Loucy (cell line): ENCODE measurements around the gene ACP1.
A peak's percentile ranks its signal among the peaks of the same experiment; 100 is the strongest.

Experiments used
- H2AFZ ChIP-seq: fragments of 200-600 bp; sonication (generic); 2 replicates; pipeline ENCODE4 v1.6.0; 2016; ENCODE audit warnings: antibody characterized with exemption, mild to moderate bottlenecking, low read length, moderate library complexity
- H3F3A ChIP-seq: fragments of 200-600 bp; 2 replicates; pipeline ENCODE4 v1.6.0; 2016; ENCODE audit warnings: antibody characterized with exemption, low read depth, mild to moderate bottlenecking
- H3K27me3 ChIP-seq: fragments of 200-600 bp; sonication (generic); 2 replicates; pipeline ENCODE4 v1.6.1; 2014; ENCODE audit warnings: low read length, mild to moderate bottlenecking; ENCODE audit not compliant: insufficient read depth, poor library complexity, severe bottlenecking
- H3K36me3 ChIP-seq: fragments of 200-600 bp; sonication (generic); 2 replicates; pipeline ENCODE4 v1.6.1; 2016; ENCODE audit warnings: low read length; ENCODE audit not compliant: insufficient read depth
- H3K4me1 ChIP-seq: fragments of 200-600 bp; sonication (generic); 2 replicates; pipeline ENCODE4 v1.5.1; 2014; ENCODE audit warnings: low read length, mild to moderate bottlenecking; ENCODE audit not compliant: insufficient read depth, poor library complexity, severe bottlenecking
- H3K4me2 ChIP-seq: fragments of 200-600 bp; sonication (generic); 2 replicates; pipeline ENCODE4 v1.6.0; 2014; ENCODE audit warnings: antibody characterized with exemption, low read length, low read depth, mild to moderate bottlenecking; ENCODE audit not compliant: poor library complexity, severe bottlenecking
- H3K4me3 ChIP-seq: fragments of 200-600 bp; sonication (generic); 2 replicates; pipeline ENCODE4 v1.5.1; 2014; ENCODE audit warnings: low read length, mild to moderate bottlenecking, mixed read lengths; ENCODE audit not compliant: poor library complexity, severe bottlenecking
- H3K79me2 ChIP-seq: fragments of 200-600 bp; sonication (generic); 2 replicates; pipeline ENCODE4 v1.6.1; 2014; ENCODE audit warnings: low read length; ENCODE audit not compliant: insufficient read depth
- H3K9ac ChIP-seq: fragments of 200-600 bp; sonication (generic); 2 replicates; pipeline ENCODE4 v1.6.0; 2014; ENCODE audit warnings: mild to moderate bottlenecking, low read depth, low read length, moderate library complexity; ENCODE audit not compliant: poor library complexity, severe bottlenecking
- H3K9me2 ChIP-seq: fragments of 200-600 bp; sonication (generic); replicated peaks from 2 replicates; pipeline ENCODE4 v1.6.1; 2016; ENCODE audit warnings: low read depth, low read length, mixed read lengths
- H3K9me3 ChIP-seq: fragments of 200-600 bp; sonication (generic); 2 replicates; pipeline ENCODE4 v1.6.1; 2014; ENCODE audit warnings: mild to moderate bottlenecking, antibody characterized with exemption, low read length, low read depth; ENCODE audit not compliant: insufficient read depth
- H4K20me1 ChIP-seq: fragments of 200-600 bp; sonication (generic); 2 replicates; pipeline ENCODE4 v1.6.0; 2014; ENCODE audit warnings: antibody characterized with exemption, low read length, mild to moderate bottlenecking; ENCODE audit not compliant: insufficient read depth, poor library complexity, severe bottlenecking
- CTCF ChIP-seq: fragments of 200-600 bp; sonication (generic); conservative IDR thresholded peaks from 2 replicates; pipeline ENCODE4 v1.5.1; 2014; ENCODE audit warnings: mild to moderate bottlenecking, antibody characterized with exemption, low read length
- EZH2phosphoT487 ChIP-seq: fragments of 200-600 bp; IDR thresholded peaks from 2 replicates; pipeline ENCODE4 v1.6.1; 2018; ENCODE audit warnings: antibody characterized with exemption, mild to moderate bottlenecking, moderate library complexity, borderline replicate concordance

The ACP1 gene

GRCh38 chr2:270861-271260 lies 6.1 kb downstream of the ACP1 start:
- no peak for TF ChIP-seq CTCF
- TF ChIP-seq EZH2phosphoT487: no peak
- Histone ChIP-seq H3K4me2 (peak overlapping the region; percentile 98), H3K9ac (no peak overlapping the region), H3K9me2 (no peaks in the 10 kb centered on the region), H3K9me3 (no peaks in the 10 kb centered on the region), H2AFZ (no peak overlapping the region), H3K4me1 (peaks cover 56% of the 10 kb centered on the region), H3K36me3 (peaks cover 35% of the 10 kb centered on the region; the same call in 1 of the 2 replicates), H4K20me1 (peaks cover 95% of the 10 kb centered on the region), H3K79me2 (peaks cover 98% of the 10 kb centered on the region), H3K27me3 (no peaks in the 10 kb centered on the region), H3K4me3 (peak overlapping the region; percentile 7), H3F3A (no peaks in the 10 kb centered on the region)

- Histone ChIP-seq H3K9me2 (no peaks in the 10 kb centered on the region), H4K20me1 (peaks cover 86% of the 10 kb centered on the region)
These were observed 7.2 kb downstream of the ACP1 start for GRCh38 chr2:271917-272316.

GRCh38 chr2:273333-273732 lies 8.6 kb downstream of the ACP1 start:
- Histone ChIP-seq H3K4me2 (peak overlapping the region; percentile 98), H3K79me2 (peaks cover 76% of the 10 kb centered on the region), H3K27me3 (no peaks in the 10 kb centered on the region), H2AFZ (no peak overlapping the region), H3K4me1 (peaks cover 32% of the 10 kb centered on the region), H3K36me3 (peaks cover 58% of the 10 kb centered on the region; the same call in 1 of the 2 replicates), H3K9ac (no peak overlapping the region), H3K9me2 (no peaks in the 10 kb centered on the region), H3K9me3 (no peaks in the 10 kb centered on the region), H3F3A (no peaks in the 10 kb centered on the region), H3K4me3 (peak overlapping the region; percentile 14), H4K20me1 (peaks cover 72% of the 10 kb centered on the region)
- TF ChIP-seq CTCF (no peak), EZH2phosphoT487 (no peak)

More at GRCh38 chr2:271917-272316, 7.2 kb downstream of the ACP1 start:
- H3K4me1 ChIP-seq: peaks cover 46% of the 10 kb centered on the region
- no peaks in the 10 kb centered on the region for H3K27me3 ChIP-seq
- H2AFZ ChIP-seq: no peak overlapping the region
- H3F3A ChIP-seq: no peaks in the 10 kb centered on the region
- TF ChIP-seq CTCF: no peak
- TF ChIP-seq EZH2phosphoT487: no peak
- H3K9me3 ChIP-seq: no peaks in the 10 kb centered on the region
- peak overlapping the region; percentile 98 for H3K4me2 ChIP-seq
- H3K9ac ChIP-seq: no peak overlapping the region
- H3K79me2 ChIP-seq: peaks cover 91% of the 10 kb centered on the region
- peaks cover 44% of the 10 kb centered on the region; the same call in 1 of the 2 replicates for H3K36me3 ChIP-seq
- no peak overlapping the region for H3K4me3 ChIP-seq
